NCI-H1694 (cell line): ENCODE results near the gene PAX5.

Experiments
- DNase-seq: peaks from one replicate; lab custom pipeline; 2025; lab: John Stamatoyannopoulos, UW

Gene PAX5

DNA sequence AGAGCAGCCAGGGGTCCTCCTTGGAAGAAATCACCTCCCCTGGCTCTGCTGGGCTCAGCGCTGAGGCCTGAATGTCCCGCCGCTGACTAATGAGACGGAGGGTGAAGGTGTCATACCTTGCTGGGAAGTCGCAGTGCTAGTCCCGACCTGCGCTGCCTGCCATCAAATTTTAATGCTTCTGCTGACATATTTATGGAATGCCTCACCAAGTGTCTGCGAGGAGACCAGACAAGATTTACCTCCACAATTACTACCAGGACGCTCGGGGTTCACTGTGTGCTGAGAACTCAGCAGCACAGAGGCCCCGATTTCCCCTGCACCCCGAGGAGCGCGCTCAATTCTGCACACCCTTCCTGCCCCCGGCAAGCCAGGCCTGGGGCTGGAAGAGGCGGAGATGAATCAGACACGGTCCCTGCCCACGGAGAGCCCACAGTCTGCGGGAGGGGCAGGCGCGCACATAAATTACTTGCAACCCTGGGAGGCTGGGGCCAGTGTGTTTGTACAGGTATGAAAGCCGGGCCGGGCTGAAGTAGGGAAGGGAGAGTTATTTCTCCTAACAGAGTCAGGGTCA, 175.2 kb downstream of the PAX5 start:
- no peak for DNase-seq

DNA sequence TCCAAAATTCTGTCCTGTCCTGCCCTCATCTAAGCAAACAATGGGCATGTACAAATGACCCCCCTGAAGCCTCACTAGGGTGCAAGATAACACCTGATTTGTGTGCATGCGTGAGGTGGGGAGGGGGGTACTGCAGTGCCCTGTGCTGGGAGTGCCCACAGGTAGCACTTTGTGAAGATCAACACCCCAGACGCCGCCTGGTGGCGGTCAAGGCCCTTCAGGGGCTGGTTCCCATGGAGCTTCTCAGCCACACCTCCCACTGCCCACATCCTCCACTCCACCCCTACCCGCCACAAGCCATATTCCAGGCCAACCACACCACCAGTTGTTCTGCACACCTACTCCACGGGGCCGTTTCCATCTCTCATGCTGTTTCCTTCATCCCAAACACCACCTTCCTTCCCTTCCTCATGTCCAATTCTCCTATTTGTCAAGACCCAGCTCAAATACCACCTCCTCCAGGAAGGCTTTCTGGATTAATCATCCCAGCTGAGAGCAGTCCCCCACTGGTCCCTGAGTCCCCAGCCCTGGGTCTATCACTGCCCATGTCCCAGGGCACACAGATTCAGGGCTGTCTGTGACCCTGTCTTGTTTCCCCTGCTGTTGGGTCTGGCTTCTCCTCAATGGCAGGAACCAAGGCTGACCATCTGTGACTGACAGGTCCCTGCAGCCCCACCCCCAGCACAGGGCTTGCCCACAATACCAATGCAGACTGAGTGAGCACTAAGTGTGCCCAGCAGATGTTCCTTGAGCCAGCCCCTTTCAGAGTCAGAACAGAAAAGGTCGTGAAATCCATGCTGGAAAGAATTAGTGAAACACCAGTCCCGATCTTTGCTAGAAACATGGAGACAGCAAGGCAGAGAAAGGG, 178.4 kb downstream of the PAX5 start:
- DNase-seq = no peak

DNA sequence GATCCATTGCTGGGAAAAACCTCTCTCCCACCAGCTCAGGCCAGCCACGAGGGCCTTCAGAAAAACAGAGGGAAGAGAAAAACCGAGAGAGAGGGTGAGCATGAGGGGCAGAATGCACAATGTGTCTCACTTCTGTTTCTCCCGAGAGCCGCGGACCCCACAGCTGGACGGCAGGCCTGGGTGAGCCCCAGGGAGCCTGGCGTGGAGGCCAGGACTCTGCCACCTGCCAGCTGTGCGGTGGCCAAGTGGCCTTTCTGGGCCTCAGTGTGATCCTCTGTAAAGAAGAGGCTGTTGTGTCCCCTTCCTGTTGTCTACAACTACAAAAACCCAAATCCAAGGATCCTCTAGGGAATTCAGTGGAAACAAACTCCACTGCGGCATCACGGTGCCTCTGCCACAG, 179.3 kb downstream of the PAX5 start:
- DNase-seq = no peak

DNA sequence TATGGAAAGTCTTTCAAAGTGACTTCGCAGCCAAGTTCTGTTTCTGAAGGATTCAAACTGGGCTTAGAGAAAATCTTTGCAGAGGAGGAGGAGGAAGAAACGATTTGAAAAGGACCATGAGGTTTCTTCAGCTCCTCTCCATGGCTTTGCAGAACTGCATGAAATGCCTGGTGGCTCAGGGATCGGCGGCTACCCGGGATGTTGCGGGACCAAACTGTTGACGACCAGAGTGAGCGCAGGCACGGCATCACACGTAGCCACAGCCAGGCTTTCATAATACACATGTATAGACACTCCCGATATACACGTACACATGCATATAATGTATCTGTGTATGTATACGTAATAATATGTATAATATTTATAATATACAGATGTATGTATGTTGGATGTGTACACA, 180.0 kb downstream of the PAX5 start:
- no peak for DNase-seq

DNA sequence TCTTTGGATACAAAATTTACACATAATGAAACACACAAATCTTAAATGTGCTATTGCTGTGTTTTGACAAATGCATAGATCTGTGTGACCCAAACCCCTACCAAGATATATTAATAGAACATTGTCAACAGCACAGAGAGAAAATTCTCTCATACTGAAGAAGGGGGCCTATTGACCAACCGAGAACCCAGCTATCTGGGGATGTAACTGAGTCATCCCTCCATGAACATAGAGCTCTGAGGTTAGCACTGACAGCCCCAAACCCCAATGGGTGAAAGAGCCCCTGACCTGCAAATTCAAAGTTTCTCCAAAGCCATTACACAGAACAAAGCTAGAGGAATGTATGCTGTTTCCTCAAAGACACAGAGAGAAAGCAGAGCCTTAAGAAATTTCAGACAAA, 180.8 kb downstream of the PAX5 start:
- DNase-seq = no peak

DNA sequence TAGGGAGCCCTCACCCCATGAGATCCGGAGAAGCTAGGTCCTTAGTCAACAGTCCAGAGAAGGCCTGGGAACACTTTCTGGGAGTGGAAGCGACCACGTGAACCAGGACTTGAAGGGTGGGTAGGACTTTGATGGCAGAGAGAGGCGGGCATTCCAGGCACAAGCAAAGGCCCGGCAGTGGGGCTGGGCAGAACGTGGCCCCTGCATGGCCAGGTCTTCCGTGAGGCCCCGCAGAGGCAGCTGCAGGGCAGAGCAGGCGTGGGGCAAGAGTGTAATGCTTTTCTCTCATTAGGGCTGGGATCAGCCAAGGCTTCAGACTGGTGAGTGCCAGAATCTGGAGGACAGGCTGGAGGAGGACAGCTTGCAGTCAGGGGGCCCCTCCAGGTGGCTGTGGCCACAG, 184.1 kb downstream of the PAX5 start:
- no peak for DNase-seq

DNA sequence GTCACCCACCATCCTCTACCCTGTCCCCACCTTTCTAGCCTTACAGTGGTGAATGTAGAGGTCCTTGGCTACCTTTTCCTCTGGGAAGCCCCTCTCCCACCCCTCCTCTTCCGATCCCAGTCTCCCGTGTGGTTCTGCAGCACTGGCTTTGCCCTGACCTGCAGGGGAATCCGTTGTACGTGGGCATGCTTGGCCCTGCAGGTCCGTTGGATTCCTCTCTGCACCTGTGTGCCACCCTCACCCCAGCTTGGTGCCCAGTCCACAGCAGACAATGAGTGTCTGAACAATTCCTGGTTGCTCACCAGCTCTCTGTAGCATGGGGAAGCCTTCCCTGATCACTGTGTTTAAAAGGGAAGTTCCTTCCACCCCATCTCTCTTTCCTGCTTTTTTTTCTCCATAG, 185.1 kb downstream of the PAX5 start:
- DNase-seq = no peak

DNA sequence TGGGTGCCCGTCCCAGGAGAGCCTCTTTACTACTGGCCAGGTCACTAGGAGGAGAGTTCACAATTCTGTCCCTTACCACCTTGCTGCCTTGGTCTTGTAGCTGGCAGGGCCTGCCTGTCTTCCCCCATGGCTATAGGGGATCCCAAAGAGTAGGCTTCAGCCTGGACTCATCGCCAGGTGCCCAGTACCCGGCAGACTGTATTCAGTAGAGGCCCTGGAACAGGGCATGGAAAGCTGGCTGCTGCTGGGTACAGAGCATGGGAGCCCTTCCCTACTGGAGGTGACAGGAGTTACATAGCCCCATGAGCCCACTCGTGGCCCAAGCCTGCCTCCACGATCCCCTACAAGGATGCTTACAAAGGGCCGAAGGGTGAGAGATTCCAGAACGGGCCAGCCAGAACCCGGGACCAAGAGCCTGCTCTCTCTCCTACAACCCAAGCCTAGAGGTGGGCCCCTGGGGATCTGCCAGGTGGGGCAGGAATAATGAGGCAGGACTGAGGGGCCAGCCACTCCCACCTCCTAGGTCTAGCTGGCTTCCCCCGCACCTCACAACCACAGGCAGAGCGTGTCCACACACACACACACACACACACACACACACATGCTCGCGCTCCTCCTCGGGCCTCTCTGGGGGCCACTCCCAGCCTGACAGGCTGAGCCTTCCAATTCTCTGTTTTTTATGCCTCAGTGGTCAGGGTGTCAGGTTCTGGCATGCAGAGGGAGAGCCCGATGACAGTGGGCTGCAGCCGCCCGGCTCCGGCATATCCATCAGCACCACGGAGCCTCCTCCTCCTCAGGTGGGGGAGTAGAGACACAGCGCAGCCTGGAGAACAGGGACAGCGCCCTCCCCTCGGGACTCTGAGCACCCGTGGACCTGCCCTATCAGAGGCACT, 186.0 kb downstream of the PAX5 start:
- DNase-seq = peak; percentile 63

DNA sequence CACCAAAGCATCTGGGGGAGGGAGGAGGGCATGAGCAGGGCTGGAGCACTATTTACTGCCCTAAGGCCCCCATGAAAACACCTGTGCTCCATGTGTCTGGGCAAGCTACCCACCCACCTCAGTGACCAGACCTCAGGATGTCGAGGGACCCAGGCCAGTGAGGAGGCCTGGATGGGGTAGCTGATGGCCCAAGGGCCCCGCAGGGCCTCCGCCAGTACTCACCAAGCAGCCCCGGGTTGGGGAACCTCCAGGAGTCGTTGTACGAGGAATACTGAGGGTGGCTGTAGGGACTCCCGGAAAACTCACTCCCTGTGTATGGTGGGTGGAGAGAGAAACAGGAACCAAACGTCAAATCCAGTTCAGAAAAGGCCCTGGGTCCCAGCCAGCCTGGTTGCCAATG, 187.4 kb downstream of the PAX5 start:
- DNase-seq = no peak

DNA sequence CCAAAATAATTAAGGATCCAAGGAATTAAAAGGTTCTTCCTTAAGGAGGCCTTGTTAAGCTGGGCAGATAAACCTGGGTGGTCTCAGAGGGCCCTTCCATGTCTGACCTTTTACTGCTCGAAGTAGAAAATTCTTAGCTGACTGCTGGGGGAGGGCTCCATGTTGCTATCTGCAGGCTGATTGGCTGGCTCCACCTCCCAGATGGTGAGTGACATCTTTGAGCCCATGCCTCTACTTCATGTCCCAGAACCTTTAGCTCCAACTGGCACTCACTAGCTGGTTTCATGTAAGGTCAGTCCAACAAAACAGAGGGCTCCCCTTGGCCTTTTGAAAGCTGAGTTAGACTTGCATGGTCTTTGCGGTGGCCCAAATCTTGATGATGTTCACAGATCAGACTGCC, 188.2 kb downstream of the PAX5 start:
- DNase-seq = no peak

DNA sequence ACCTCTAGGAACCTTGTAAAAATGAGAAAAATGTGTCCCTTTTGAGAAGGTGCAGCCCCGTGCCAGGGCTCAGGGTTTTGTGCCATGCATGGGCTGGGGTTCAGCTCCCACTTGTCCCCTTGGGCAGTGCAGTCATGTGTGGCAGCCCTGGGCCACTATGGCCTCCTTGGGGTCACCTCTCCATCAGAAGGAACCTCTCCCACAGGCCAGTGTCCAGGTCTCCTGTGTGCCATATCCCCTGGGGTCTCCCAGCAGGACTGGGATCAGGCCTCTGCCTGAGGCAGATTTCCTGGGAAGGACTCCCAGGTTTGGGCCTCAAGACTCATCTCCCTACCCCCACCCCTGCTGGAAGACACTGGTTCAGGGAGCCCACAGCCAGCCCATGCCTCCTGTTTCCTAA, 189.1 kb downstream of the PAX5 start:
- no peak for DNase-seq

DNA sequence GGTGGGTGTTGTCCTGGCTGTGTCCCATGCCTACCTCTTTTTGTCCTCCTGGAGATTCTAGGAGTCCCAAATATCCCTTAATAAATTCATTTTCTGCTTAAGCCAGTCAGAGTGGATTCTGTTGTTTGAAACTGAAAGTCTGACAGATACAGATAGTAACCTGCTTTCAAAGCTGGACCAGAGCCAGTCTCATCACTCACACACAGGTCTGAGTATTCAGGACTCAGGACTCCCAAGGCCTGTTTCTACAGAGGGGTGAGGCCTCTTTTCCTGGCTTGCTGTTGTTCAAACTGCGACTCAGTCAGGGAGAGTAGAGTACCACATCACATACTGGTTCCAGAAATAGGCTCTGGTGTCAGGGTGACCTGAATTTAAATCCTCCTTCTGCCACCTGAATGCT, 190.1 kb downstream of the PAX5 start:
- no peak for DNase-seq

DNA sequence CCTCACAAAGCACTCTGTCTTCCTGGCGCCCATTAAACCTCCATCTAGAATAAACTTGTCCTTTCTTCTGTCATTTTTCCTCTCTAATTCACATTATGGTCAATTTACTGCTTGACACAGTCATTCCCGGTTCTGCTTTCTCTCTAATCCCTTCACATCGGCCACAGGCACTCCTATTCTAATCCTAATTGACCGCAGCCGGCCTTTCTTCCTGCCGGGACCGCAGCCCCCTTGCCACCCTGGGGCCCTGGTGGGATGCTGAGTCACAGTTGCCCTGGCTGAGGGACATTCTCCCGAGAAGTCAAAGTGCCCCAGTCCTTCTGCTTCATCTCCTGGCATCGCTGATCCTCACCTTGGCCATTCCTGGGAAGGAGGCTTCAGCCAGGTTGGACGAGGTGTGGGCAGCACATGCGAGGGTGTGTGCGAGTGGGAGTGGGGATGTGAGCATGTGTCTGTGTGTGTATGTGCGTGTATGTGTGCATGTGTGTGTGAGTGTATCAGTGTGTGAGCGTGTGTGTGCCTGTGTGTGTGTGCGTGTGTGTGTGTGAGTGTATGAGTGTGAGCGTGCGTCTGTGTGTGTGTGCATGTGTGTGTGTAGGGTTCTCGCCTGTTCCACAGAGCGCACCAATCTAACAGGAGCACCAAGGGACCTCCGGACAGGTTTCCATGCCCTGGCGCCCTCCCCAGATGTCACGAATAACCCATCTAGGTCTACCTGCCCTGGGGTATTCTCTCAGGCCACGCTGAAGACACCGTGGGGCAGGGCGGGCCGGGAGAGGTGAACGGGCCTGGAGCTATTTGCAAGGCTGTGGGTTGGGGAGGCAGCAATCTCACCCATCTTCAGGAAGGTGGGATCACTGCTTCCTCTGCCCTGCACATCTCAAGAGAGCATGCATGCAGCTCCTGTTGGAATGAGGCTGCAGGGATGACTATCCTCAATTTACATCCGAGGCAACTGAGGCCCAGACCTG, 191.2 kb downstream of the PAX5 start:
- no peak for DNase-seq

DNA sequence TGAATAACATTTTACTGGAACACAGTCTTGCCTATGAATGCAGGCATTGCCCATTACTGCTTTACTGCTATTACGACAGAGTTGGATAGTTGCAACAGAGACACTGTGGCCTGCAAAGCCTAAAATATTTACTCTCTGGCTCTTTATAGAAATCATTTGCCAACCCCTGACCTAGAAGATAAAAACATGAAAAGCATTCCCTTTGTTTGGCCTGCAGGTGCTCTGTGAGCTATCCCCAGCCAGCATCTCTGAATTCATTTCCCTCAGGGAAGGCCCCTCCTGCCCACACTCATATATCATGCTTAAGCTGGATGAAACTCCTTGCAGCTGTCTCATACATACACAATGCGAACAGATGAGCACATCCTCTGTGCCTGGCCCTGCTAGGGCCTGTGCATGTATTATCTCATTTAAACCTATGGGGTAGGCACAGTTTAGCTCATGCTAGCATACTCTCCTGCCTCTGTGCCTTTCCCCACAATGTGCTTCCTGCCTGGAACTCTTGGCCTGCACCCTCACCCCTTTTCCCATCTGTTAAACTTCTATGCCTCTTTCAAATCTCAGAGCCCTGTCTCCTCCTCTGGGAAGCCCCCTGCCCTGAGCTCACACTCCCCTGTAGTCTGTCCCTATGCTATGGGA, 193.1 kb downstream of the PAX5 start:
- no peak for DNase-seq

DNA sequence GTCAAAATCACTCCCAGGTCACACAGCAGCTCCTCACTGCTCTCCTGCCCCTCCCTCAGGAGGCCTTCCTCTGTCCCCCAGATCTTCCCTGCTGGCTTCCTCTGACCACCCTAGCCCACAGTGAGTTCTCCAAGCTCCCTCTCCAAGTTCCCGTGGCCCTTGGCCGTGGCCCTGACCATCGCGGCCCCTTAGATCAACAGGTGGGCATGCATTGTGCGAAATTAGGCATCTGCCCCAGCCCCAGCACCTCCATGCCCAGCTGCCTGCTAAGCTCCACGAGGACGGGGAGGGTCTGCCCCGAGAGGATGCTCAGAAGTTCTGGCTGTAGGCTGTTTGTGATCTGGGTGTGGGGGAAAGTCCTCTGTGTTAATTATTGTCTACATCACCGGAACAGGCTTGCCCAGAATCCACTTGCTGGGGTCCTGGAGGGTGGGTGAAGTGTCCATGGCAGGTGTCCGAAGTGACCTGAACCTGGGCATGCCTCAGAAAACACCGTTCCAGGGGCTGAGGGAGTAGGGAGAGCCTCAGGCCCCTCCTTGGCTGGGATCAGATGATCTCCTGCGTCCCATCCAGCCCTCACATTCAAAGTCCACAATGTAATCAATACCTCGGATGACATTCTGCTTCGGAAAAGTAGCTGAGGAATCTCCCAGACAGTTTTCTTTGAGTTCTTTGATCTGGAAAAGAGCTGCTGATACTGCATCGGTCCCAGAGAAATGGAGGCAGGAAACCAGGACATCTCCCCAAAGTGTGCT, 194.8 kb downstream of the PAX5 start:
- DNase-seq = no peak

DNA sequence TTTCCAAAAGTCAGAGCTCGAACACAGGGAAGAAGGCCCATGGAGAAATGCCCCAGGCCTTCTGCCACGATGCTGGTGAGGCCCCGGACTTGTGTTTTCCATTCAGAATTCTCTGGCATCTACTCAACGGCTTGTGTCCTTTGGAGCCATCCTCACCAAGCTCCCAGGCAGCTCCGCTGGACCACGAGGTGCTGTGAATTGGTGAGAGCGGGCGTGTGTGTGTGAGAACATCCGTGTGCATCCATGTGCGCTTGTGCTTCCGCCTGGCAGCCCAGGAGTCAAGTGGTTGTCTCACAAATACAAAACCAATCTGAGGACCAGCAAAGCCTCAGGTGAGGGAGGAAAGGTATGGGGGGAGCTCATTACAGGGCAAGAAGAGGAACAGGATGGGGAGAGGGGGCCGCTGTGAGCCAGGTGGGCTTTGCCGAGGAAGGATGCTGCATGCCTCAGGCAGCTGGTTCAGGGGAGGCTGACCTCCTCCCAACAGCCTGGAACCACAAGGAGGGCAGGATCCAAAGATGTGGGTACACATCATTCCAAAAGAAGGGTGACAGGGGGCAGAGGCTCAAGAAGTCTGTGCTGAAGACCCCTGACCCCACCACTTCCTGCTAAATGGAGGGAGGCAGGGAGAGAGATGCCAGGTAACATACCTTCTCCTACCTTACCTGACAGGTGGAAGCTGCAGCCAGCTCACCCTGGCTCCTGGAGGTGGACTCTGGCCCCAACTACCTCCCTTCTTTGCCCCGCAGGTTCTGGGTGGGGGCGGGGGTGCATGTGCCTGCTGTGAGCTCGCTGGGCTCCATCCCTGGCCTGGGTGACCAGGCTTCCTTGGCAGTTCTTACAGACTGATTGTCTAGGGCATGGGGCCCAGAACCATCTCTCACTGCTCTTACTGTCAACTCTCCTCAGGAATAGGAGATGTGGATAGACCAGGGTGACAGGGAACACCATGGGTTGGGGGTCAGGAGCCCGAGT, 196.3 kb downstream of the PAX5 start:
- DNase-seq = no peak

DNA sequence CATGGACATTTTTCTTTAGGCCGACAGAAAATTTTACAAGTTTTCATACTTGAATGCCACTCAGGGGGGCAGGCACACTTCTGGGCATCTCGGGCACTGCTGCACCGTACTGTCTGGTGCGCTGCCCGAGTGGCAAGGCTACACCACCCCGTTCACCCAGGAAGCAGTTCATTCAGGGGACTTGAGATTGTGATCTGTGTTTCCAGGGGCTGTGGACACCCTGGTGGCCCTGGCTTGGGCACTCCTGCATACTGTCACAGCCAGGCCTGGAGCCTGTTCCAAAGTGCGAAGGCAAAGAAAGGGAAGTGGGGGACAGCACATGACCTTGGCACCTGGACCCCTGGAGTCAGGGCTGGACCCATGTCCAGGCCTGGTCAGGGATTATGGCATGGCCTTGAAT, 197.6 kb downstream of the PAX5 start:
- no peak for DNase-seq

DNA sequence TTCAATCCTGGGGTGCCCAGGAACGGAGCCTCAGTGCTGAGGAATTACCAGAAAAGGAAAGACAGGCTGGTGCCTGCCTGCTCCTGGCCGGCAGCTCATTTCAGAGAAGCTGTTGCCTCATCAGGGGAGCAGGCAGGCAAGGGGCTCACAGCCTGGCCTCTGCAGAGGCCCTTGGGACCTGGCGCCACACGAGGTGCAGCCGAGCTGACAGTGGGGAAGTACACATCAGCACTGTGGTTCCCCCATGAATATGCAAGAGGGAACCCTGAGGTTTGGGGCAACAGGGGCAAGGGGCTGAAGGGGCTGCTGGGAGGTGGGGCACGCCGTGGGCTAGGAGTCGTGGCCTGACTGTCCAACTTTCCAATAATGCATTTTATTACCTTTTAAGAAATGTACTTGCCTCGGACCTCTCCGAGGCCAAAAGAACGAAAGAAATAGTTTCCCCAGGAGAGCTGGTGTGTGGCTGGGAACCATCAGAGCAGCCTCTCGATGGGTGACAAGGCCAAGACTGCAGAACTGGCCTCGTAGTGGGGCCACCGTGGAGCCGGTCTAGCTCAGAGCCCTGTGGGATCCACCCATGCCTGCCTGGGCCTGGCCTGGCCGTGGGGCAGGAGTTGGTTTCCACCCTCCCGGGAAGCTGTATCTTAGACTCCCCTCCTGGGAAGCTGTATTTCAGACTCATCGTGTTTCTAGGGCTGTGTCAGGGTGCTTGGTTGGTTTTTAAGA, 198.6 kb downstream of the PAX5 start:
- no peak for DNase-seq

DNA sequence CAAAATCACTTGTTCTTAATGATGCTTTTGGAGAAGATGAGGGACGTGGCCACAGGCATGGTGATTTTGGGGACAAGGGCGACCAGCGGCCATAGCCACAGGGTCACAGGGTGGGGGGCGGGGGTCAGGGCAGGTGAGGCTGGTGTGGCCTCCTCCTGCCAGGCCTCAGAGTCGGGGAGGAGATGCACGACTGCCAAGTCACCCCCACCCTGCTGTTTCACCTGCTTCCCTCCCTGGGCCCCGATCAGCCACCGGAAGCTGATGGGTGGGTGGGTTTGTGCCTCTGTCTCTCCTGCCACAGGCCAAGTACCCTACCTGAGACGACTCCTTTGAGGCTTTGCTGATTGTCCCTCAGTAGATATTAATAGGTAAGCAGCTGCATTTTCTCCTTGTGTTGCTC, 199.3 kb downstream of the PAX5 start:
- DNase-seq = no peak
